ENCODE measurements around the gene FBXO10.

- TF ChIP-seq CTCF (conservative IDR thresholded peaks at IDR 0.05; ENCODE audit: low read length), result no peak
- no peak for TF ChIP-seq EZH2phosphoT487 (IDR thresholded peaks at IDR 0.05; ENCODE audit: borderline replicate concordance)
These were observed 1.9 kb downstream of the FBXO10 start for GRCh38 chr9:37574241-37574721.
